ENCODE results near the gene NLRP1. TPM values are rescaled to one million over a fixed set of nuclear protein-coding genes. Genes with fewer than 3 reads are reported as not detected.

NLRP1 gene
- total and polyA plus RNA-seq, 4 donors = 1.8 to 5.4 (median 3.0) TPM

DNA sequence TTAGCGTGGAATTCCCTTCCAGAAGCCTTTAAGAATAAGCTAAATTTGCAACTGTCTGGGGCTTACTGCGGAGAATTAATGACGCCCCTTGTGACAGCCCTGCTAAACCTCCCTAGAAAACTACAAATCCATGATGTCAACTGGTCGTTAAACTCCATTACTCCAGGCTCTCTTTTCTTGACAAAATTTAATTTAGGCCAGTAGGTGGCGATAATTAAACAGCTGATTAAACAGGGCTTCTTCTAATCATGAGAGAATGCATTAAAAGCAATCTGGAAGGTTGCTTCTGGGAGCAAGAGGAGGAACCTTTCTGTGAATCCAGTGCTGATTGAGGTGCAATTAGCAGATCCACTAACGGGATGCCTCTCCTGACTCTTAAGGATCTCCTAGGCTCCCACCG, 8.1 kb upstream of the NLRP1 start:
- H3K27ac ChIP-seq (ENCODE audit: low read depth in 1 of 2, low read length in 2 of 2) = no peak overlapping the region
- H3K27me3 ChIP-seq (ENCODE audit: control insufficient read depth in 4 of 4, insufficient read depth in 4 of 4, low read length in 3 of 4) = peaks cover 0 to 5% (median 0%) of the 10 kb centered on the region in 4 donors
- no peak overlapping the region for H3K4me3 ChIP-seq (ENCODE audit: low read depth in 1 of 3, low read length in 3 of 3)
- DNase-seq (ENCODE audit: low spot score) = peak; percentile 10
- H3K4me1 ChIP-seq (ENCODE audit: control insufficient read depth in 4 of 4, insufficient read depth in 4 of 4, low read length in 3 of 4) = no peaks in the 10 kb centered on the region
- no peaks in the 10 kb centered on the region for H3K36me3 ChIP-seq (ENCODE audit: control insufficient read depth in 4 of 4, insufficient read depth in 3 of 4, low read depth in 1 of 4, low read length in 3 of 4)
- no peaks in the 10 kb centered on the region for H3K9me3 ChIP-seq (ENCODE audit: control insufficient read depth in 4 of 4, low read length in 3 of 4)
- H3K9ac ChIP-seq (ENCODE audit: low read depth in 1 of 2, low read length in 2 of 2) = no peak overlapping the region
- no peak for TF ChIP-seq HNF4G (IDR thresholded peaks at IDR 0.05)
- TF ChIP-seq, protein P1, sequence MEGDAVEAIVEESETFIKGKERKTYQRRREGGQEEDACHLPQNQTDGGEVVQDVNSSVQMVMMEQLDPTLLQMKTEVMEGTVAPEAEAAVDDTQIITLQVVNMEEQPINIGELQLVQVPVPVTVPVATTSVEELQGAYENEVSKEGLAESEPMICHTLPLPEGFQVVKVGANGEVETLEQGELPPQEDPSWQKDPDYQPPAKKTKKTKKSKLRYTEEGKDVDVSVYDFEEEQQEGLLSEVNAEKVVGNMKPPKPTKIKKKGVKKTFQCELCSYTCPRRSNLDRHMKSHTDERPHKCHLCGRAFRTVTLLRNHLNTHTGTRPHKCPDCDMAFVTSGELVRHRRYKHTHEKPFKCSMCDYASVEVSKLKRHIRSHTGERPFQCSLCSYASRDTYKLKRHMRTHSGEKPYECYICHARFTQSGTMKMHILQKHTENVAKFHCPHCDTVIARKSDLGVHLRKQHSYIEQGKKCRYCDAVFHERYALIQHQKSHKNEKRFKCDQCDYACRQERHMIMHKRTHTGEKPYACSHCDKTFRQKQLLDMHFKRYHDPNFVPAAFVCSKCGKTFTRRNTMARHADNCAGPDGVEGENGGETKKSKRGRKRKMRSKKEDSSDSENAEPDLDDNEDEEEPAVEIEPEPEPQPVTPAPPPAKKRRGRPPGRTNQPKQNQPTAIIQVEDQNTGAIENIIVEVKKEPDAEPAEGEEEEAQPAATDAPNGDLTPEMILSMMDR (IDR thresholded peaks at IDR 0.05; ENCODE audit: low read depth, low read length, missing input control) = peak; percentile 56
- peak; percentile 84 to 87 for TF ChIP-seq RAD21 (IDR thresholded peaks at IDR 0.05)
- 15% methylated on average over 7 of the region's 7 CpGs for WGBS

GRCh38 chr17:5591966-5592365, 7.7 kb upstream of the NLRP1 start:
- TF ChIP-seq MAX (IDR thresholded peaks at IDR 0.05) (no peak), HNF4A (conservative IDR thresholded peaks at IDR 0.05) (no peak), GABPA (IDR thresholded peaks at IDR 0.05 in 1 of 2, conservative IDR thresholded peaks at IDR 0.05 in 1 of 2) (no peak), ZBTB33 (IDR thresholded peaks at IDR 0.05) (no peak), FOXA2 (IDR thresholded peaks at IDR 0.05) (no peak), RAD21 (IDR thresholded peaks at IDR 0.05) (no peak), RXRA (IDR thresholded peaks at IDR 0.05) (no peak), JUND (IDR thresholded peaks at IDR 0.05) (no peak), HNF4G (IDR thresholded peaks at IDR 0.05) (no peak), EGR1 (IDR thresholded peaks at IDR 0.05; ENCODE audit: low read depth in 2 of 2) (no peak), YY1 (IDR thresholded peaks at IDR 0.05) (no peak), TAF1 (conservative IDR thresholded peaks at IDR 0.05) (no peak), NR2F2 (IDR thresholded peaks at IDR 0.05) (no peak), SP1 (IDR thresholded peaks at IDR 0.05) (no peak), FOXA1 (IDR thresholded peaks at IDR 0.05) (no peak)
- TF ChIP-seq, protein P1 (IDR thresholded peaks at IDR 0.05; ENCODE audit: low read depth, low read length, missing input control) = no peak
- TF ChIP-seq, protein P2, sequence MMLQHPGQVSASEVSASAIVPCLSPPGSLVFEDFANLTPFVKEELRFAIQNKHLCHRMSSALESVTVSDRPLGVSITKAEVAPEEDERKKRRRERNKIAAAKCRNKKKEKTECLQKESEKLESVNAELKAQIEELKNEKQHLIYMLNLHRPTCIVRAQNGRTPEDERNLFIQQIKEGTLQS (IDR thresholded peaks at IDR 0.05) = no peak
- TF ChIP-seq, protein P3, sequence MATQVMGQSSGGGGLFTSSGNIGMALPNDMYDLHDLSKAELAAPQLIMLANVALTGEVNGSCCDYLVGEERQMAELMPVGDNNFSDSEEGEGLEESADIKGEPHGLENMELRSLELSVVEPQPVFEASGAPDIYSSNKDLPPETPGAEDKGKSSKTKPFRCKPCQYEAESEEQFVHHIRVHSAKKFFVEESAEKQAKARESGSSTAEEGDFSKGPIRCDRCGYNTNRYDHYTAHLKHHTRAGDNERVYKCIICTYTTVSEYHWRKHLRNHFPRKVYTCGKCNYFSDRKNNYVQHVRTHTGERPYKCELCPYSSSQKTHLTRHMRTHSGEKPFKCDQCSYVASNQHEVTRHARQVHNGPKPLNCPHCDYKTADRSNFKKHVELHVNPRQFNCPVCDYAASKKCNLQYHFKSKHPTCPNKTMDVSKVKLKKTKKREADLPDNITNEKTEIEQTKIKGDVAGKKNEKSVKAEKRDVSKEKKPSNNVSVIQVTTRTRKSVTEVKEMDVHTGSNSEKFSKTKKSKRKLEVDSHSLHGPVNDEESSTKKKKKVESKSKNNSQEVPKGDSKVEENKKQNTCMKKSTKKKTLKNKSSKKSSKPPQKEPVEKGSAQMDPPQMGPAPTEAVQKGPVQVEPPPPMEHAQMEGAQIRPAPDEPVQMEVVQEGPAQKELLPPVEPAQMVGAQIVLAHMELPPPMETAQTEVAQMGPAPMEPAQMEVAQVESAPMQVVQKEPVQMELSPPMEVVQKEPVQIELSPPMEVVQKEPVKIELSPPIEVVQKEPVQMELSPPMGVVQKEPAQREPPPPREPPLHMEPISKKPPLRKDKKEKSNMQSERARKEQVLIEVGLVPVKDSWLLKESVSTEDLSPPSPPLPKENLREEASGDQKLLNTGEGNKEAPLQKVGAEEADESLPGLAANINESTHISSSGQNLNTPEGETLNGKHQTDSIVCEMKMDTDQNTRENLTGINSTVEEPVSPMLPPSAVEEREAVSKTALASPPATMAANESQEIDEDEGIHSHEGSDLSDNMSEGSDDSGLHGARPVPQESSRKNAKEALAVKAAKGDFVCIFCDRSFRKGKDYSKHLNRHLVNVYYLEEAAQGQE (IDR thresholded peaks at IDR 0.05) = no peak
- Histone ChIP-seq H3K4me3 (ENCODE audit: low read depth in 1 of 3, low read length in 3 of 3) (no peak overlapping the region), H3K4me1 (ENCODE audit: control insufficient read depth in 4 of 4, insufficient read depth in 4 of 4, low read length in 3 of 4) (no peaks in the 10 kb centered on the region), H3K27me3 (ENCODE audit: control insufficient read depth in 4 of 4, insufficient read depth in 4 of 4, low read length in 3 of 4) (peaks cover 0 to 5% (median 0%) of the 10 kb centered on the region in 4 donors), H3K9ac (ENCODE audit: low read depth in 1 of 2, low read length in 2 of 2) (no peak overlapping the region), H3K27ac (ENCODE audit: low read depth in 1 of 2, low read length in 2 of 2) (no peak overlapping the region), H3K36me3 (ENCODE audit: control insufficient read depth in 4 of 4, insufficient read depth in 3 of 4, low read depth in 1 of 4, low read length in 3 of 4) (no peaks in the 10 kb centered on the region), H3K9me3 (ENCODE audit: control insufficient read depth in 4 of 4, low read length in 3 of 4) (no peaks in the 10 kb centered on the region)
- 63% methylated on average over 11 of the region's 11 CpGs for WGBS
- DNase-seq (ENCODE audit: low spot score) = peak; percentile 21

Measured in liver (tissue), 9 donors.